IMR-90 (cell line): Measurements from ENCODE around the gene TMEM45A. TPM values are rescaled to one million over a fixed set of nuclear protein-coding genes. Genes with fewer than 3 reads are reported as not detected.

Experiments used
- ATAC-seq: fragments of 200-7000 bp; cut with Tn5 transposase; 2 replicates; pipeline ENCODE4 v1.9.1; 2020; ENCODE audit warnings: low read depth, mild to moderate bottlenecking, moderate library complexity
- BruUV-seq: library from RNA; stranded (reverse); fragments of 400-500 nt; replicated peaks from 2 replicates; lab custom pipeline; 2021; lab: Mats Ljungman, UMichigan
- CTCF ChIA-PET: fragments of 300-600 bp; formaldehyde crosslinking; extraction: SDS; loops from one replicate; lab custom pipeline; 2021; ENCODE audit warnings: antibody characterized with exemption; lab: Yijun Ruan, JAX
- POLR2A ChIA-PET: fragments of 300-600 bp; sonication (Branson Sonifier 250); formaldehyde crosslinking; loops from one replicate; lab custom pipeline; 2022; ENCODE audit warnings: antibody characterized with exemption; ENCODE audit not compliant: unreplicated experiment; lab: Charles Lee
- DNase-seq: peaks from one replicate; pipeline ENCODE4 v3.0.0; 2013
- H2AFZ ChIP-seq: replicated peaks from 2 replicates; pipeline ENCODE3; 2013; ENCODE audit warnings: low read length, mild to moderate bottlenecking; ENCODE audit not compliant: poor library complexity
- H2AK5ac ChIP-seq: 2 replicates; pipeline ENCODE4 v1.6.1; 2013; ENCODE audit warnings: low read depth, low read length, inconsistent platforms
- H2AK9ac ChIP-seq: replicated peaks from 2 replicates; pipeline ENCODE3; 2013; ENCODE audit warnings: mild to moderate bottlenecking, low read depth, low read length, moderate library complexity; ENCODE audit not compliant: poor library complexity
- H2BK120ac ChIP-seq: 2 replicates; pipeline ENCODE4 v1.6.1; 2013; ENCODE audit warnings: low read depth, low read length, inconsistent platforms
- H2BK15ac ChIP-seq: 3 replicates; pipeline ENCODE4 v1.6.1; 2013; ENCODE audit warnings: low read depth, low read length, inconsistent platforms
- H2BK20ac ChIP-seq: 2 replicates; pipeline ENCODE4 v1.6.1; 2013; ENCODE audit warnings: low read depth, mild to moderate bottlenecking, inconsistent platforms, low read length, moderate library complexity
- H2BK5ac ChIP-seq: 2 replicates; pipeline ENCODE4 v1.6.1; 2013; ENCODE audit warnings: mild to moderate bottlenecking, low read depth, low read length, inconsistent platforms; ENCODE audit not compliant: poor library complexity, severe bottlenecking
- H3K14ac ChIP-seq: replicated peaks from 2 replicates; pipeline ENCODE4 v1.6.1; 2013; ENCODE audit warnings: low read depth, low read length, inconsistent platforms
- H3K18ac ChIP-seq: 2 replicates; pipeline ENCODE4 v1.6.1; 2013; ENCODE audit warnings: low read depth, low read length, control low read depth
- H3K23ac ChIP-seq: 2 replicates; pipeline ENCODE4 v1.6.1; 2013; ENCODE audit warnings: low read depth, low read length, inconsistent platforms
- H3K27ac ChIP-seq: 2 replicates; pipeline ENCODE4 v1.5.1; 2013; ENCODE audit warnings: mild to moderate bottlenecking, control low read depth, low read length; ENCODE audit not compliant: insufficient read depth
- H3K27me3 ChIP-seq: 2 replicates; pipeline ENCODE4 v1.6.1; 2013; ENCODE audit warnings: low read length; ENCODE audit not compliant: control insufficient read depth, insufficient read depth
- H3K36me3 ChIP-seq: 2 replicates; pipeline ENCODE4 v1.6.1; 2013; ENCODE audit warnings: low read length, mixed read lengths; ENCODE audit not compliant: control insufficient read depth, insufficient read depth
- H3K4ac ChIP-seq: 2 replicates; pipeline ENCODE4 v1.6.1; 2013; ENCODE audit warnings: low read depth, low read length, inconsistent platforms
- H3K4me1 ChIP-seq: 2 replicates; pipeline ENCODE4 v1.6.1; 2013; ENCODE audit warnings: low read length, mixed read lengths; ENCODE audit not compliant: control insufficient read depth, insufficient read depth
- H3K4me2 ChIP-seq: 2 replicates; pipeline ENCODE4 v1.6.1; 2013; ENCODE audit warnings: low read depth, mild to moderate bottlenecking, control low read depth, low read length, moderate library complexity
- H3K4me3 ChIP-seq: 2 replicates; pipeline ENCODE4 v1.5.1; 2013; ENCODE audit warnings: low read depth, mild to moderate bottlenecking, control low read depth, low read length, moderate library complexity; ENCODE audit not compliant: insufficient read depth
- H3K56ac ChIP-seq: 2 replicates; pipeline ENCODE4 v1.6.1; 2013; ENCODE audit warnings: low read length, inconsistent platforms; ENCODE audit not compliant: insufficient read depth; ENCODE audit errors: extremely low read depth
- H3K79me1 ChIP-seq, 2 experiments: 2 replicates each; pipeline ENCODE4 v1.6.1; 2013; ENCODE audit warnings: low read length in 2 of 2, inconsistent platforms in 1 of 2, low read depth in 1 of 2
- H3K9ac ChIP-seq: 2 replicates; pipeline ENCODE4 v1.6.1; 2013; ENCODE audit warnings: low read depth, low read length, control low read depth
- H3K9me1 ChIP-seq: 2 replicates; pipeline ENCODE4 v1.6.1; 2013; ENCODE audit warnings: low read length, inconsistent platforms; ENCODE audit not compliant: insufficient read depth
- H3K9me3 ChIP-seq: 2 replicates; pipeline ENCODE4 v1.6.1; 2013; ENCODE audit warnings: low read length; ENCODE audit not compliant: control insufficient read depth, insufficient read depth
- H4K20me1 ChIP-seq: 2 replicates; pipeline ENCODE4 v1.6.1; 2013; ENCODE audit warnings: low read length, inconsistent platforms; ENCODE audit not compliant: insufficient read depth
- H4K5ac ChIP-seq: 2 replicates; pipeline ENCODE4 v1.6.1; 2013; ENCODE audit warnings: mild to moderate bottlenecking, low read depth, low read length, control low read depth
- H4K8ac ChIP-seq, 2 experiments: 2 replicates each; pipeline ENCODE4 v1.6.1; 2013; ENCODE audit warnings: low read depth in 2 of 2, low read length in 2 of 2, control low read depth in 1 of 2, inconsistent platforms in 1 of 2
- H4K91ac ChIP-seq: 2 replicates; pipeline ENCODE4 v1.6.1; 2013; ENCODE audit warnings: low read depth, low read length, inconsistent platforms; ENCODE audit not compliant: insufficient read depth
- MAFK ChIP-seq: IDR thresholded peaks from 2 replicates; pipeline ENCODE4 v1.6.1; 2012; ENCODE audit warnings: low read depth, low read length, improper control_type of control experiment
- RFX5 ChIP-seq: IDR thresholded peaks from 2 replicates; pipeline ENCODE4 v1.8.0; 2012; ENCODE audit warnings: low read depth, mild to moderate bottlenecking, low read length, moderate library complexity
- WGBS, 2 experiments: methylation state at CpG; one replicate each; pipeline versions ENCODE4 v1.1.5 to v1.1.7; 2013; ENCODE audit warnings: missing lambda C conversion rate in 2 of 2; ENCODE audit not compliant: insufficient read length in 1 of 2; ENCODE audit errors: extremely low coverage in 2 of 2; 5-methylcytosine and 5-hydroxymethylcytosine counted together
- dilution Hi-C: fragments of 300-500 bp; cut with HindIII; formaldehyde crosslinking; loops from one replicate; pipeline ENCODE4 v1.14.3; 2018; ENCODE audit warnings: low sequenced_read_pairs; ENCODE audit not compliant: unreplicated experiment
- in situ Hi-C: fragments of 300-500 bp; cut with MboI; formaldehyde crosslinking; loops from 3 replicates; pipeline ENCODE4 v1.14.3; 2019; ENCODE audit warnings: low sequenced_read_pairs, inconsistent platforms, mixed read lengths
- intact Hi-C: fragments of 100-400 bp; cut with micrococcal nuclease; formaldehyde crosslinking; loops from 2 replicates; pipeline ENCODE4 v1.10.0; 2022
- polyA plus RNA-seq, 3 experiments: library from polyadenylated mRNA; depleted of rRNA; stranded (reverse); fragments of >200 nt; gene quantifications; 2 replicates each; pipeline ENCODE4 v1.2.3, GENCODE V29; 2012; ENCODE audit warnings: low replicate concordance in 1 of 3
- total RNA-seq: library from RNA; depleted of rRNA; stranded (reverse); fragments of >200 nt; gene quantifications from 2 replicates; pipeline ENCODE4 v1.2.3, GENCODE V29; 2012
- TF ChIP-seq, protein P1 (sequence below): fragments of 150-350 bp; IDR thresholded peaks from 2 replicates; pipeline ENCODE4 v1.6.1; 2017; ENCODE audit warnings: mild to moderate bottlenecking, antibody characterized with exemption, low read length, low read depth

TMEM45A gene
- total and polyA plus RNA-seq, 2 of the 4 experiments (the other 2 are of a cell fraction) = 13.6 to 21.7 TPM

DNA sequence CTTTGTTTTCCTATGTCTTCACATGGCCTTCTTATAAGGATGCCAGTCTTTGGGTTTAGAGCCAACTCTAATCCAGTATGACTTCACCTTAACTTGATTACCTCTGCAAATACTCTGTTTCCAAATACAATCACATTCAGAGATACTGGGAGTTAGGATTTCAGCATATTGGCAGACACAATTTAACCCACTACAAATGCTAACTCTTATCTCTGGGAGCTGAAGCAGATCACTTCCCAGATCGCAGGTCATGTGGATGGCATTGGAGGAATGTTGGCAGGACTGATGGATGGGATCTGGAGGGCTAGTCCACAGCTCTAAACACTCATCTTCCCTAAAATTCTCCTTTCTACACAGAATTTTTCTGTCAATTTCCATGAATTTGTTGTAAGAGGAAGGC is 70.8 kb downstream of the TMEM45A start:
- dilution Hi-C loops (no loop called here), in situ Hi-C loops (no loop called here), intact Hi-C loops (no loop called here)
- H2AK9ac ChIP-seq = no peak overlapping the region
- ChIA-PET POLR2A (no interaction called here), CTCF (no interaction called here)
- no peaks in the 10 kb centered on the region for H3K79me1 ChIP-seq
- no peak overlapping the region for H2BK20ac ChIP-seq
- no peak overlapping the region for H3K4ac ChIP-seq
- H3K9me3 ChIP-seq = no peaks in the 10 kb centered on the region
- no peak overlapping the region for H4K5ac ChIP-seq
- no peak overlapping the region for H2BK120ac ChIP-seq
- no peak overlapping the region for H4K8ac ChIP-seq
- H3K27ac ChIP-seq = no peak overlapping the region
- H2AFZ ChIP-seq = no peak overlapping the region
- no peak overlapping the region for H2AK5ac ChIP-seq
- H3K14ac ChIP-seq = no peak overlapping the region
- no peaks in the 10 kb centered on the region for H3K27me3 ChIP-seq
- no peak overlapping the region for H3K9ac ChIP-seq
- H4K91ac ChIP-seq = no peak overlapping the region
- H3K56ac ChIP-seq = no peak overlapping the region
- no peak overlapping the region for H3K23ac ChIP-seq
- peaks cover 8% of the 10 kb centered on the region for H3K4me1 ChIP-seq
- H3K4me2 ChIP-seq = no peak overlapping the region
- H3K36me3 ChIP-seq = no peaks in the 10 kb centered on the region
- BruUV-seq = no TSS peak
- ATAC-seq = no peak
- peaks cover 7% of the 10 kb centered on the region for H3K9me1 ChIP-seq
- DNase-seq = no peak
- H2BK5ac ChIP-seq = no peak overlapping the region
- no peak overlapping the region for H2BK15ac ChIP-seq
- H3K4me3 ChIP-seq = no peak overlapping the region
- TF ChIP-seq, protein P1, sequence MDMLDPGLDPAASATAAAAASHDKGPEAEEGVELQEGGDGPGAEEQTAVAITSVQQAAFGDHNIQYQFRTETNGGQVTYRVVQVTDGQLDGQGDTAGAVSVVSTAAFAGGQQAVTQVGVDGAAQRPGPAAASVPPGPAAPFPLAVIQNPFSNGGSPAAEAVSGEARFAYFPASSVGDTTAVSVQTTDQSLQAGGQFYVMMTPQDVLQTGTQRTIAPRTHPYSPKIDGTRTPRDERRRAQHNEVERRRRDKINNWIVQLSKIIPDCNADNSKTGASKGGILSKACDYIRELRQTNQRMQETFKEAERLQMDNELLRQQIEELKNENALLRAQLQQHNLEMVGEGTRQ = no peak
- TF ChIP-seq RFX5 = no peak
- TF ChIP-seq MAFK = no peak
- no peaks in the 10 kb centered on the region for H4K20me1 ChIP-seq
- H3K18ac ChIP-seq = no peak overlapping the region
- WGBS, 2 experiments = no CpG with 5 or more reads among the region's 1 CpG
